CD4-positive, alpha-beta memory T cell (primary cell): ENCODE results near the gene FAM184A. TPM values are rescaled to one million over a fixed set of nuclear protein-coding genes. Genes with fewer than 3 reads are reported as not detected.
A peak's percentile ranks its signal among the peaks of the same experiment; 100 is the strongest.

Source experiments
- CTCF ChIA-PET: fragments of 350-600 bp; sonication (Branson Sonifier 250); formaldehyde crosslinking; loops from one replicate; lab custom pipeline; 2021; ENCODE audit warnings: inconsistent platforms; ENCODE audit not compliant: partially characterized antibody; lab: Charles Lee
- POLR2A ChIA-PET: fragments of 350-600 bp; sonication (Branson Sonifier 250); formaldehyde crosslinking; loops from one replicate; lab custom pipeline; 2021; ENCODE audit not compliant: partially characterized antibody; lab: Charles Lee
- DNase-seq, 5 donors: peaks; one replicate each; pipeline versions ENCODE4 v3.0.0 to v3.0.0-alpha.2; 2020 to 2022; ENCODE audit warnings: mixed read lengths in 1 of 5
- H3K27ac ChIP-seq: one replicate; pipeline ENCODE4 v1.7.0; 2013; ENCODE audit warnings: low read depth, low read length
- H3K27me3 ChIP-seq: 2 replicates; pipeline ENCODE4 v1.7.0; 2013; ENCODE audit warnings: mild to moderate bottlenecking, low read length, moderate library complexity; ENCODE audit not compliant: insufficient read depth
- H3K36me3 ChIP-seq: 2 replicates; pipeline ENCODE4 v1.7.0; 2013; ENCODE audit warnings: mild to moderate bottlenecking, low read length, moderate library complexity; ENCODE audit not compliant: insufficient read depth
- H3K4me1 ChIP-seq: 2 replicates; pipeline ENCODE4 v1.7.0; 2013; ENCODE audit warnings: mild to moderate bottlenecking, low read length, moderate library complexity; ENCODE audit not compliant: insufficient read depth
- H3K4me3 ChIP-seq, 2 donors: one replicate each; pipeline ENCODE4 v1.7.0; 2013; ENCODE audit warnings: low read length in 2 of 2, mild to moderate bottlenecking in 1 of 2
- H3K9me3 ChIP-seq, 2 donors: one replicate each; pipeline ENCODE4 v1.7.0; 2013; ENCODE audit warnings: low read length in 2 of 2, control low read depth in 1 of 2; ENCODE audit not compliant: control insufficient read depth in 1 of 2
- H3K27ac Mint-ChIP-seq, 7 donors: one replicate each; pipeline ENCODE4 v1.8.0; 2020 to 2021; ENCODE audit warnings: mixed read lengths in 7 of 7, mild to moderate bottlenecking in 6 of 7, inconsistent platforms in 3 of 7, moderate library complexity in 3 of 7
- H3K27me3 Mint-ChIP-seq, 2 donors: one replicate each; pipeline ENCODE4 v1.8.0; 2020 to 2021; ENCODE audit warnings: mixed read lengths in 2 of 2
- H3K36me3 Mint-ChIP-seq, 2 donors: one replicate each; pipeline ENCODE4 v1.8.0; 2020 to 2021; ENCODE audit warnings: mixed read lengths in 2 of 2, inconsistent platforms in 1 of 2, mild to moderate bottlenecking in 1 of 2
- H3K4me1 Mint-ChIP-seq, 4 donors: one replicate each; pipeline ENCODE4 v1.8.0; 2020 to 2021; ENCODE audit warnings: mixed read lengths in 4 of 4, mild to moderate bottlenecking in 1 of 4
- H3K4me3 Mint-ChIP-seq, 8 donors: one replicate each; pipeline ENCODE4 v1.8.0; 2020 to 2021; ENCODE audit warnings: mixed read lengths in 8 of 8, mild to moderate bottlenecking in 7 of 8, moderate library complexity in 6 of 8, inconsistent platforms in 3 of 8
- H3K9me3 Mint-ChIP-seq, 8 donors: one replicate each; pipeline ENCODE4 v1.8.0; 2020 to 2021; ENCODE audit warnings: mixed read lengths in 8 of 8, mild to moderate bottlenecking in 5 of 8, inconsistent platforms in 3 of 8, moderate library complexity in 1 of 8
- intact Hi-C: fragments of 100-400 bp; cut with micrococcal nuclease; formaldehyde crosslinking; loops from one replicate; pipeline ENCODE4 v1.15.1; 2023
- polyA plus RNA-seq, 2 donors: library from polyadenylated mRNA; unstranded; fragments of 300-500 nt; fragmentation: Illumina TruSeq; gene quantifications; one replicate each; pipeline ENCODE4 v1.2.3, GENCODE V29; 2021
- total RNA-seq, 2 experiments: library from RNA; stranded (reverse); gene quantifications; one replicate each; pipeline ENCODE4 v1.2.3, GENCODE V29; 2021

Gene FAM184A
- total and polyA plus RNA-seq, 4 experiments from 2014 or later = 0.54 to 6.1 (median 3.6) TPM

DNA sequence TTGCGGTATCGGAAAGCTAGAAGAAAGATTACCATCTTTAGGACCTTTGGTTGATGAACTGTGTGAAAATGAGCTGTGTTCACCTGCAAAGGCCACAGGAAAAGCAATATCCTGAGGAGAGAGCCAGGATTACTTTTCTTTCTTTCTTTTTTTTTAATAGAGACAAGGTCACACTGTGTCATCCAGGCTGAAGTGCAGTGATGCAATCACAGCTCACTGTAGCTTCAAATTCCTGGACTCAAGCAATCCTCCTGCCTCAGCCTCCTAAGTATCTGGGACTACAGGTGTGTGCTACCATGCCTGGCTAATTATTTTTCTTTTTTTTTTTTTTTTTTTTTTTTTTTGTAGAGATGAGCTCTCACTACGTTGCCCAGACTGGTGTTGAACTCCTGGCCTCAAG lies 17.2 kb downstream of the FAM184A start:
- no peak for DNase-seq
- no peaks in the 10 kb centered on the region for H3K27me3 ChIP-seq
- intact Hi-C loops = no loop called here
- H3K27me3 Mint-ChIP-seq = no peaks in the 10 kb centered on the region
- no peak overlapping the region for H3K27ac Mint-ChIP-seq
- H3K4me3 Mint-ChIP-seq = no peak overlapping the region
- no peak overlapping the region for H3K27ac ChIP-seq
- H3K4me3 ChIP-seq = no peak overlapping the region
- H3K4me1 Mint-ChIP-seq = peaks cover 0 to 3% (median 2%) of the 10 kb centered on the region in 4 donors
- no peaks in the 10 kb centered on the region for H3K9me3 Mint-ChIP-seq
- ChIA-PET POLR2A (interaction anchor here (0.9 kb wide), 1 partner anchor 13 kb away, joined by 3 read pairs; no protein-coding TSS in a partner anchor), CTCF (interaction anchor here (1.2 kb wide), 1 partner anchor 9 kb away, joined by 6 read pairs; no protein-coding TSS in a partner anchor)
- no peaks in the 10 kb centered on the region for H3K36me3 Mint-ChIP-seq
- no peaks in the 10 kb centered on the region for H3K9me3 ChIP-seq
- H3K4me1 ChIP-seq = no peaks in the 10 kb centered on the region
- no peaks in the 10 kb centered on the region for H3K36me3 ChIP-seq

DNA sequence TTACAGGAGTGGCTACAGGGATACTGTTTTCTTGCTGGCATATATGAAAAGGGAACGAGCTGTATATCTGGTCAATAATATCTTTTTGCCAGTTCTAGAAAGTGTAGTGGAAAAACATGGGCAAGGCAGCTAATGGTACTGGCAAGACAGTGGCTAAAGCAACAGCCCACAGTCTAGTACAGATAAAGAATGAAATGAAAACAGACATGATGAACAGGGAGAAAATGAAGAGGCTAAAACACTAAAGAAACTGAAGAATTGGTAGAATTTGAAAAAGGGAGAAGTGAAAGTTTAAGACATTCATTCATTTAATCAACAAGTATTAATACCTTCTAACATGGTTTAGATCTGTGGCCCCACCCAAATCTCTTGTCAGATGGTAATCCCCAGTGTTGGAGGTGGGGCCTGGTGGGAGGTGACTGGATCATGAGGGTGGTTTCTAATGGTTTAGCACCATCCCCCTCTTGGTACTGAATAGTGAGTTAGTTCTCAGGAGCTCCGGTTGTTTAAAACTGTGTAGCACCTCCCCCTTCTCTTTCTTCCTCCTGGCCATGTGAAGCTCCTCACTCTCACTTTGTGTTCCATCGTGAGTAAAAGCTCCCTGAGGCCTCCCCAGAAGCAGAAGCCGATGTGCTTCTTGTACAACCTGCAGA lies 18.1 kb downstream of the FAM184A start:
- Mint-ChIP-seq H3K9me3 (no peaks in the 10 kb centered on the region), H3K4me3 (no peak overlapping the region), H3K27me3 (no peaks in the 10 kb centered on the region), H3K4me1 (peaks cover 0 to 3% (median 2%) of the 10 kb centered on the region in 4 donors), H3K27ac (no peak overlapping the region), H3K36me3 (no peaks in the 10 kb centered on the region)
- Histone ChIP-seq H3K4me1 (no peaks in the 10 kb centered on the region), H3K4me3 (no peak overlapping the region), H3K9me3 (no peaks in the 10 kb centered on the region), H3K36me3 (no peaks in the 10 kb centered on the region), H3K27ac (no peak overlapping the region), H3K27me3 (no peaks in the 10 kb centered on the region)
- intact Hi-C loops = no loop called here
- CTCF ChIA-PET = interaction anchor here (1.0 to 1.2 kb wide), 2 partner anchors 8 to 10 kb away, joined by 3 to 6 read pairs; no protein-coding TSS in a partner anchor
- DNase-seq = no peak
- POLR2A ChIA-PET = interaction anchor here (0.9 kb wide), 1 partner anchor 14 kb away, joined by 3 read pairs; no protein-coding TSS in a partner anchor

DNA sequence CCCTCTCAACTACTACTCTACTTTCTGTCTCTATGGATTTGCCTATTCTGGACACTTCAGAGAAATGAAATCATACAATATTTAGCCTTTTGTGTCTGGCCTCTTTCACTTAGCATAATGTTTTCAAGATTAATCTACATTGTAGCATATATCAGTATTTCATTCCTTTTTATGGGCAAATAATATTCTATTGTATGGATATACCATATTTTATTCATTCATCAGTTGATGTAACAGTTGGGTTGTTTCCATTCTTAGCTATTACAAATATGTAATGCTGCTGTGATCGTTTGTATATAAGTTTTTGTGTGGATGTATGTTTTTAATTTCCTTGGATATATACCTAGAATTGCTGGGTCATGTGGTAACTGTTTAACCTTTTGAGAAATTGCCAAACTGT lies 23.4 kb downstream of the FAM184A start:
- no peaks in the 10 kb centered on the region for H3K9me3 ChIP-seq
- DNase-seq = no peak
- H3K27ac ChIP-seq = no peak overlapping the region
- peaks cover 9% of the 10 kb centered on the region for H3K4me1 ChIP-seq
- Mint-ChIP-seq H3K27ac (peak overlapping the region in 1 of 7 donors; percentile 0), H3K4me1 (peaks cover 5 to 17% (median 12%) of the 10 kb centered on the region in 4 donors), H3K9me3 (peaks cover 0 to 6% (median 2%) of the 10 kb centered on the region in 8 donors), H3K36me3 (no peaks in the 10 kb centered on the region), H3K27me3 (no peaks in the 10 kb centered on the region), H3K4me3 (no peak overlapping the region)
- no peaks in the 10 kb centered on the region for H3K27me3 ChIP-seq
- ChIA-PET POLR2A (no interaction called here), CTCF (no interaction called here)
- no peaks in the 10 kb centered on the region for H3K36me3 ChIP-seq
- intact Hi-C loops = no loop called here
- H3K4me3 ChIP-seq = no peak overlapping the region

DNA sequence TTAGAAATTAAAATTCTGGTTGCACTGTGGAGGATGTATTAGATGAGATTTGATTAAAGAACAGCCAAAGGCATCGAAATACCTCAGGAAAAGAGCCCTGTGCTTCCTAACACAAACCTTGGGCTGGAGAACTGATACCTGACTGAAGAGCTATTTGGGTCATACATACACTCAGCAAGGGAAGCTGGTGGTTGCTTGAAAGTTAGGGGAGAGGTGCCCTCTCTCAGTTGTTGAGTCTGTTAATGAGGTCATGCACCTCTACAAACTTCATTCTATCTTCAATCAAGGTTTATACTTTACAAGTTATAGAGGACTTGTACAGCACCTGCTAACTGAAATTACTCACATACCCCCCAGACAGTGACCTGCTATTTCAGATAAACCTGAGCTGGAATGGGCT lies 25.5 kb downstream of the FAM184A start:
- H3K36me3 Mint-ChIP-seq = peaks cover 0 to under 1% of the 10 kb centered on the region in 2 donors
- Histone ChIP-seq H3K27ac (no peak overlapping the region), H3K27me3 (no peaks in the 10 kb centered on the region), H3K36me3 (no peaks in the 10 kb centered on the region), H3K4me1 (peaks cover 9% of the 10 kb centered on the region), H3K9me3 (no peaks in the 10 kb centered on the region), H3K4me3 (no peak overlapping the region)
- H3K27ac Mint-ChIP-seq = peak overlapping the region in 2 of 7 donors; percentile 8 to 81
- H3K4me1 Mint-ChIP-seq = peaks cover 5 to 21% (median 12%) of the 10 kb centered on the region in 4 donors
- peaks cover 0 to 6% (median 2%) of the 10 kb centered on the region in 8 donors for H3K9me3 Mint-ChIP-seq
- no peak for DNase-seq
- H3K4me3 Mint-ChIP-seq = peak overlapping the region in 1 of 8 donors; percentile 60
- ChIA-PET CTCF (interaction anchor here (0.6 to 1.8 kb wide), 3 partner anchors 8 to 90 kb away, joined by 3 to 7 read pairs (median 6); no protein-coding TSS in a partner anchor), POLR2A (interaction anchor here (1.0 kb wide), 1 partner anchor 25 kb away, joined by 5 read pairs; no protein-coding TSS in a partner anchor)
- H3K27me3 Mint-ChIP-seq = no peaks in the 10 kb centered on the region
- intact Hi-C loops = no loop called here

DNA sequence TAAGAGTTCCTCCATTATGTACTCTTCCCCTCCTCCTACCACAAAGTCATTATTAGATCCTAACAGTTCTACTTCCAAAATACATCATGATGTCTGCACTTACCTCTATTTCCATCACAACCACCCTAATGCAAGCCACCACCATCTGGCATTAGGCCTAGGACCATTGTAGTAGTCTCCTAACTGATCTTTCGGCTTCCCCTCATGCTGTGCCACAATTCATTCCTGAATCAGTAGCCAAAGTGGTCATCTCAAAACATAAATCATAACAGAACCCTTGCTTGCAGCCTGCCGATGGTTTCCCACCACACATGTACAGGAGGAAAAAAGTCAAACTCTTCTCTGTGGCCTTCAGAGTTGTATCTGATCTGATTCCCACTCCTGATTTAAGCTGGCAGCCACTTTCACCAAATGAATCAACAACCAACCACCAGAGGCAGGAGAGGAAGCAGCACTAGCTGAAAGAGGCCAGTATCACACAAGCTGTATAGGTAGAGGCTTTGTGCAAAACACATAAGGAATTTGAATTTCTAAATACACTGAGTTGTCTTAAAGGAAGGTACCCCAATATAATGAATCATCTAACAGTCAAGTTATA lies 26.1 kb downstream of the FAM184A start:
- intact Hi-C loops = no loop called here
- peaks cover 0 to 6% (median 2%) of the 10 kb centered on the region in 8 donors for H3K9me3 Mint-ChIP-seq
- H3K27ac ChIP-seq = no peak overlapping the region
- peaks cover 0 to 5% of the 10 kb centered on the region in 2 donors for H3K36me3 Mint-ChIP-seq
- no peaks in the 10 kb centered on the region for H3K9me3 ChIP-seq
- ChIA-PET POLR2A (interaction anchor here (0.8 to 1.0 kb wide), 2 partner anchors 25 to 57 kb away, joined by 3 to 5 read pairs; no protein-coding TSS in a partner anchor), CTCF (interaction anchor here (0.6 to 1.8 kb wide), 3 partner anchors 9 to 89 kb away, joined by 3 to 7 read pairs (median 6); no protein-coding TSS in a partner anchor)
- peak overlapping the region in 4 of 8 donors; percentile 1 to 60 (median 32) for H3K4me3 Mint-ChIP-seq
- H3K4me1 Mint-ChIP-seq = peaks cover 5 to 21% (median 13%) of the 10 kb centered on the region in 4 donors
- H3K27ac Mint-ChIP-seq = peak overlapping the region in 6 of 7 donors; percentile 0 to 74 (median 36)
- H3K27me3 Mint-ChIP-seq = no peaks in the 10 kb centered on the region
- H3K36me3 ChIP-seq = no peaks in the 10 kb centered on the region
- H3K4me3 ChIP-seq = no peak overlapping the region
- no peaks in the 10 kb centered on the region for H3K27me3 ChIP-seq
- peak in 2 of 5 donors; percentile 7 to 10 for DNase-seq
- peaks cover 9% of the 10 kb centered on the region for H3K4me1 ChIP-seq

DNA sequence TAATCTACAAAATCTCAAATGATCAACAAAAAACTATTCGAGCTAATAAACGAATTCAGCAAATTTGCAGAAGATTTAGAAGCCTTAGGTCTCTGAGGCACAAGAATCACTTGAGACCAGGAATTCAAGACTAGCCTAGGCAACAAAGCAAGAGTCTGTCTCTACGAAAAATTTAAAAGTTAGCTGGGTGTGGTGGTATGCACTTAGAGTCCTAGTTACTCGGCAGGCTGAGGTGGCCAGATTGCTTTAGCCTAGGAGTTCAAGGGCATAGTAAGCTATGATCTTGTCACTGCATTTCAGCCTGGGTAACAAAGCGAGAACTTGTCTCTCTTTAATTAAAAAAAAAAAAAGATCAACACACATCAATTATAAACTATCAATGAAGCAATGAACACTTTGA lies 34.2 kb downstream of the FAM184A start:
- POLR2A ChIA-PET = no interaction called here
- intact Hi-C loops = no loop called here
- Mint-ChIP-seq H3K27ac (no peak overlapping the region), H3K4me1 (peaks cover 0 to 3% (median 0%) of the 10 kb centered on the region in 4 donors), H3K36me3 (peaks cover 0 to 5% of the 10 kb centered on the region in 2 donors), H3K4me3 (no peak overlapping the region), H3K27me3 (no peaks in the 10 kb centered on the region), H3K9me3 (peaks cover 0 to 2% (median 0%) of the 10 kb centered on the region in 8 donors)
- Histone ChIP-seq H3K36me3 (no peaks in the 10 kb centered on the region), H3K27ac (no peak overlapping the region), H3K27me3 (no peaks in the 10 kb centered on the region), H3K4me1 (no peaks in the 10 kb centered on the region), H3K9me3 (no peaks in the 10 kb centered on the region), H3K4me3 (no peak overlapping the region)
- no peak for DNase-seq
- CTCF ChIA-PET = no interaction called here

DNA sequence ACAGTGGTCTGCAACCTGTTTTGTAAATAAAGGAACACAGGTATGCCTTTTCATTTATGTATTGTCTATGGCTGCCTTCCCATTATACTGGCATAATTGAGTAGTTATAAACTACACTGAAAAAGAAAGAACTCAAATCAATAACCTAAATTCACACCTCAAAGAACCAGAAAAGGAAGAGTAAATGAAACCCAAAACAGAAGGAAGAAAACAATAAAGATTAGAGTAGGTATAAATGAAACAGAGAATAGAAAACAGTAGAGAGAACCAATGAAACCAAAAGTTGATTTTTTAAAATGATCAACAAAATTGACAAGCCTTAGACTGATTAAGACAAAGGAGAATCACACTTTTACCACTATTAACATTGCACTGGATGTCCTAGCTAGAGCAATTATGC lies 34.7 kb downstream of the FAM184A start:
- H3K27ac Mint-ChIP-seq = no peak overlapping the region
- H3K9me3 Mint-ChIP-seq = peaks cover 0 to 2% (median 0%) of the 10 kb centered on the region in 8 donors
- DNase-seq = no peak
- Histone ChIP-seq H3K36me3 (no peaks in the 10 kb centered on the region), H3K27me3 (no peaks in the 10 kb centered on the region), H3K9me3 (no peaks in the 10 kb centered on the region), H3K27ac (no peak overlapping the region), H3K4me3 (no peak overlapping the region), H3K4me1 (no peaks in the 10 kb centered on the region)
- intact Hi-C loops = no loop called here
- peaks cover 0 to 3% (median 0%) of the 10 kb centered on the region in 4 donors for H3K4me1 Mint-ChIP-seq
- peaks cover 0 to 5% of the 10 kb centered on the region in 2 donors for H3K36me3 Mint-ChIP-seq
- CTCF ChIA-PET = no interaction called here
- POLR2A ChIA-PET = no interaction called here
- no peak overlapping the region for H3K4me3 Mint-ChIP-seq
- no peaks in the 10 kb centered on the region for H3K27me3 Mint-ChIP-seq
